ENCODE data around the gene TAF4.
"Not testable (repeated sequence)": the region's sequence is repeated elsewhere in the genome, so short reads cannot be mapped to it uniquely, and the experiment has no call there.

TAF4 gene

GRCh38 chr20:62056975-62057374 is 8.7 kb downstream of the TAF4 start:
- DNase-seq = no peak

- DNase-seq = no peak
Measured at GRCh38 chr20:62056377-62056776, 9.3 kb downstream of the TAF4 start.

GRCh38 chr20:62055862-62056115 is 9.9 kb downstream of the TAF4 start:
- not testable (repeated sequence) for DNase-seq

GRCh38 chr20:62055106-62055861 is 10.4 kb downstream of the TAF4 start:
- no peak for DNase-seq

GRCh38 chr20:62054451-62054953 is 11.2 kb downstream of the TAF4 start:
- no peak for DNase-seq

GRCh38 chr20:62053465-62054196 is 12.1 kb downstream of the TAF4 start:
- no peak for DNase-seq

- no peak for DNase-seq
Measured at GRCh38 chr20:62052842-62053464, 12.7 kb downstream of the TAF4 start.

GRCh38 chr20:62052336-62052841 is 13.3 kb downstream of the TAF4 start:
- no peak for DNase-seq

GRCh38 chr20:62051546-62052255 is 14.0 kb downstream of the TAF4 start:
- no peak for DNase-seq

GRCh38 chr20:62051144-62051543 is 14.5 kb downstream of the TAF4 start:
- no peak for DNase-seq

- no peak for DNase-seq
Measured at GRCh38 chr20:62050166-62051120, 15.2 kb downstream of the TAF4 start.

- no peak for DNase-seq
Measured at GRCh38 chr20:62049342-62050165, 16.1 kb downstream of the TAF4 start.

- DNase-seq = no peak
Measured at GRCh38 chr20:62048821-62049291, 16.8 kb downstream of the TAF4 start.

GRCh38 chr20:62048346-62048761 is 17.3 kb downstream of the TAF4 start:
- no peak for DNase-seq

- no peak for DNase-seq
Measured at GRCh38 chr20:62047666-62048345, 17.9 kb downstream of the TAF4 start.

- no peak for DNase-seq
Measured at GRCh38 chr20:62046431-62046830, 19.2 kb downstream of the TAF4 start.

- no peak for DNase-seq
Measured at GRCh38 chr20:62045529-62046285, 20.0 kb downstream of the TAF4 start.

- no peak for DNase-seq
Measured at GRCh38 chr20:62045118-62045517, 20.6 kb downstream of the TAF4 start.

- no peak for DNase-seq
Measured at GRCh38 chr20:62044631-62045030, 21.1 kb downstream of the TAF4 start.

Data from effector CD4-positive, alpha-beta T cell (primary cell).